Neural cell (in vitro differentiated cells): ENCODE results near the gene BMP7. TPM values are rescaled to one million over a fixed set of nuclear protein-coding genes. Genes with fewer than 3 reads are reported as not detected.

Experiments used
- H2AFZ ChIP-seq: fragments of 200-600, 300-800 bp; sonication (generic), shearing (Covaris generic); 2 replicates; pipeline ENCODE4 v1.6.0; 2014; ENCODE audit warnings: low read depth, mild to moderate bottlenecking, antibody characterized with exemption, low read length, moderate library complexity
- H3F3A ChIP-seq: fragments of 200-600 bp; shearing (Covaris generic); 2 replicates; pipeline ENCODE4 v1.6.1; 2016; ENCODE audit warnings: mild to moderate bottlenecking, moderate library complexity, mixed read lengths, antibody characterized with exemption, low read length; ENCODE audit not compliant: insufficient read depth, poor library complexity, severe bottlenecking
- H3K27ac ChIP-seq: fragments of 200-600, 300-800 bp; sonication (generic), shearing (Covaris generic); 2 replicates; pipeline ENCODE4 v1.5.1; 2014; ENCODE audit warnings: mild to moderate bottlenecking, low read length, moderate library complexity
- H3K27me3 ChIP-seq: fragments of 300-800, 200-600 bp; sonication (generic), shearing (Covaris generic); 2 replicates; pipeline ENCODE4 v1.6.0; 2014; ENCODE audit warnings: mild to moderate bottlenecking, low read depth, low read length, moderate library complexity; ENCODE audit not compliant: insufficient read depth
- H3K36me3 ChIP-seq: fragments of 300-800, 200-600 bp; sonication (generic), shearing (Covaris generic); 2 replicates; pipeline ENCODE4 v1.5.1; 2014; ENCODE audit warnings: mild to moderate bottlenecking, antibody characterized with exemption, low read length, moderate library complexity; ENCODE audit not compliant: insufficient read depth
- H3K4me2 ChIP-seq: fragments of 300-800, 200-600 bp; sonication (generic), shearing (Covaris generic); 2 replicates; pipeline ENCODE4 v1.6.0; 2014; ENCODE audit warnings: mild to moderate bottlenecking, low read length
- H3K4me3 ChIP-seq: fragments of 300-800, 200-600 bp; sonication (generic), shearing (Covaris generic); 2 replicates; pipeline ENCODE4 v1.5.1; 2014; ENCODE audit warnings: mild to moderate bottlenecking, low read length, moderate library complexity
- H3K79me2 ChIP-seq: fragments of 200-600 bp; shearing (Covaris generic); replicated peaks from 2 replicates; pipeline ENCODE4 v1.6.0; 2014; ENCODE audit warnings: mild to moderate bottlenecking, low read length, moderate library complexity; ENCODE audit not compliant: insufficient read depth
- H3K9ac ChIP-seq: fragments of 300-800, 200-600 bp; sonication (generic), shearing (Covaris generic); 2 replicates; pipeline ENCODE4 v1.6.1; 2016; ENCODE audit warnings: mild to moderate bottlenecking, low read length, mixed read lengths
- H3K9me2 ChIP-seq: fragments of 200-600 bp; shearing (Covaris generic); 2 replicates; pipeline ENCODE4 v1.6.1; 2016; ENCODE audit warnings: mild to moderate bottlenecking, low read length, mixed read lengths; ENCODE audit not compliant: insufficient read depth
- H3K9me3 ChIP-seq: fragments of 200-600, 300-800 bp; sonication (generic), shearing (Covaris generic); 2 replicates; pipeline ENCODE4 v1.6.1; 2016; ENCODE audit warnings: mild to moderate bottlenecking, mixed run types, low read length, moderate library complexity, mixed read lengths
- H4K20me1 ChIP-seq: fragments of 200-600 bp; shearing (Covaris generic); 2 replicates; pipeline ENCODE4 v1.6.1; 2016; ENCODE audit warnings: mild to moderate bottlenecking, mixed run types; ENCODE audit not compliant: insufficient read depth
- EP300 ChIP-seq: fragments of 450-650 bp; conservative IDR thresholded peaks from 2 replicates; pipeline ENCODE4 v1.6.1; 2014; ENCODE audit warnings: antibody characterized with exemption, mild to moderate bottlenecking, moderate library complexity; ENCODE audit not compliant: poor library complexity, severe bottlenecking
- EZH2 ChIP-seq: fragments of 200-600, 300-800 bp; shearing (Covaris generic), sonication (generic); IDR thresholded peaks from 2 replicates; pipeline ENCODE4 v1.6.1; 2014; ENCODE audit warnings: antibody characterized with exemption, low read length, borderline replicate concordance, mild to moderate bottlenecking; ENCODE audit not compliant: insufficient read depth, poor library complexity, severe bottlenecking
- MXI1 ChIP-seq: fragments of 450-650 bp; conservative IDR thresholded peaks from 2 replicates; pipeline ENCODE4 v1.6.1; 2014; ENCODE audit warnings: antibody characterized with exemption, mild to moderate bottlenecking; ENCODE audit not compliant: poor library complexity, severe bottlenecking
- POLR2AphosphoS5 ChIP-seq: IDR thresholded peaks from 2 replicates; pipeline ENCODE4 v1.6.1; 2012
- RAD21 ChIP-seq: fragments of 450-650 bp; conservative IDR thresholded peaks from 2 replicates; pipeline ENCODE4 v1.6.1; 2014; ENCODE audit warnings: antibody characterized with exemption, mild to moderate bottlenecking, moderate library complexity
- REST ChIP-seq: IDR thresholded peaks from 2 replicates; pipeline ENCODE4 v1.6.1; 2012; ENCODE audit warnings: borderline replicate concordance
- SMC3 ChIP-seq: fragments of 450-650 bp; conservative IDR thresholded peaks from 2 replicates; pipeline ENCODE4 v1.6.1; 2014; ENCODE audit warnings: antibody characterized with exemption, mild to moderate bottlenecking, moderate library complexity; ENCODE audit not compliant: poor library complexity
- TAF1 ChIP-seq: IDR thresholded peaks from 2 replicates; pipeline ENCODE4 v1.6.1; 2012; ENCODE audit warnings: low read depth
- polyA plus RNA-seq: library from polyadenylated mRNA; depleted of rRNA; stranded (reverse); fragments of >200 nt; gene quantifications from 2 replicates; pipeline ENCODE4 v1.2.3, GENCODE V29; 2014
- TF ChIP-seq, protein P1 (sequence below): fragments of 450-650 bp; IDR thresholded peaks from 2 replicates; pipeline ENCODE4 v1.5.1; 2014; ENCODE audit warnings: antibody characterized with exemption, mild to moderate bottlenecking, moderate library complexity; ENCODE audit not compliant: poor library complexity, severe bottlenecking

BMP7 gene
- polyA plus RNA-seq, 1 donor from 2014 or later: 3.6 TPM

DNA sequence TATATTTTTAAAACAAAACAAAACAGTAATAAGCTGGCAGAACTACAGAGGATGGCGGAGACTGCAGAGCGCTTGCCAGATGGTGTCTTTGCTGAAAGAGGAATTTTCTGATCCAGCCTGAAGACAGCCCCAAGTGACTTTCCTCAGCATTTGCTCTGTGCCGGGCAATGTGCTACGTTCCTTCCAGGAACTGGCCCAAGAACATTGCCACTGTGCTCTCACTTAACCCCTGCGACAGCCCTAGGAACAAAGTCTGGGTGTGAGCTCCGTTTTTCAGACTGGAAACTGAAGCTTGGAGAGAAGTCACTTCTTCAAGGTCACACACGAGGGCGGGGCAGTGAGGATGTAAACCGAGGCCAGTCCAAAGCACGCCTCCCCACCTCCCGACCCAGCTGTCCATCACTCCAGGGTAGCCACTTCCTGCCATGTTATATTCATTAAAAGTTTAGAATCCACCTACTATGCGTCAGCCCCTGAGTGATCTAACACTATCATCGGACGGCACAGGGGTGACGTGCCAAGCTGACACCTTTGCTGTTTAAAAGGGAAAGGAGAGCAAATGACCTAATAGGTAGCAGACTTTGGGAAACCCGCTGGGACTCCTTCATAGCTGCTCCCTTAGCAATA, 22.3 kb upstream of the BMP7 start:
- no peaks in the 10 kb centered on the region for H3K9me3 ChIP-seq
- H3K36me3 ChIP-seq: no peaks in the 10 kb centered on the region
- no peaks in the 10 kb centered on the region for H3K9me2 ChIP-seq
- no peak overlapping the region for H3K4me3 ChIP-seq
- H3K27me3 ChIP-seq: peaks cover 6% of the 10 kb centered on the region
- H3F3A ChIP-seq: no peaks in the 10 kb centered on the region
- H3K27ac ChIP-seq: no peak overlapping the region
- no peaks in the 10 kb centered on the region for H4K20me1 ChIP-seq
- TF ChIP-seq EZH2: no peak
- no peak for TF ChIP-seq EP300
- TF ChIP-seq RAD21: no peak
- TF ChIP-seq, protein P1, sequence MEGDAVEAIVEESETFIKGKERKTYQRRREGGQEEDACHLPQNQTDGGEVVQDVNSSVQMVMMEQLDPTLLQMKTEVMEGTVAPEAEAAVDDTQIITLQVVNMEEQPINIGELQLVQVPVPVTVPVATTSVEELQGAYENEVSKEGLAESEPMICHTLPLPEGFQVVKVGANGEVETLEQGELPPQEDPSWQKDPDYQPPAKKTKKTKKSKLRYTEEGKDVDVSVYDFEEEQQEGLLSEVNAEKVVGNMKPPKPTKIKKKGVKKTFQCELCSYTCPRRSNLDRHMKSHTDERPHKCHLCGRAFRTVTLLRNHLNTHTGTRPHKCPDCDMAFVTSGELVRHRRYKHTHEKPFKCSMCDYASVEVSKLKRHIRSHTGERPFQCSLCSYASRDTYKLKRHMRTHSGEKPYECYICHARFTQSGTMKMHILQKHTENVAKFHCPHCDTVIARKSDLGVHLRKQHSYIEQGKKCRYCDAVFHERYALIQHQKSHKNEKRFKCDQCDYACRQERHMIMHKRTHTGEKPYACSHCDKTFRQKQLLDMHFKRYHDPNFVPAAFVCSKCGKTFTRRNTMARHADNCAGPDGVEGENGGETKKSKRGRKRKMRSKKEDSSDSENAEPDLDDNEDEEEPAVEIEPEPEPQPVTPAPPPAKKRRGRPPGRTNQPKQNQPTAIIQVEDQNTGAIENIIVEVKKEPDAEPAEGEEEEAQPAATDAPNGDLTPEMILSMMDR: no peak
- TF ChIP-seq REST: no peak
- no peak for TF ChIP-seq TAF1
- no peak for TF ChIP-seq MXI1
- no peak for TF ChIP-seq SMC3
- TF ChIP-seq POLR2AphosphoS5: no peak
- H3K9ac ChIP-seq: no peak overlapping the region
- no peak overlapping the region for H3K4me2 ChIP-seq
- H3K79me2 ChIP-seq: no peaks in the 10 kb centered on the region
- no peak overlapping the region for H2AFZ ChIP-seq

DNA sequence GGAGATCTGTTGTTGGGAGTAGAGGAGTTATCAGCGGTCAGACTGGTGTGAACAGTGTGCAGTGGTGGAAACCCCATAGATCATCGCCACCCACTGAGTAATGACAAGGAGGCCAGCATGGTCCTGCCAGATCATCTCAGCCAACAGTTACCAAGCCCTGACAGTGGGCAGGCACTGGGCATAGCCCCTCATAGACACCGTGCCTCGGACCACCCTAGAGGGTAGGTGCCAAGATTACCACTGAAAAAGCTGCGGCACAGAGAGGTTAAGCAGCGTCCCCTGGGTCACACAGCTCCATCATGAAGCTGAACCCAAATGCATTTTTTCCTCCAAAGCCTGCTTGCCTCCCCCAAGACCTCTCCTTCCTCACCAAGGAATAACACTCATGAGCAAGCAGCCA, 21.5 kb upstream of the BMP7 start:
- TF ChIP-seq POLR2AphosphoS5: no peak
- TF ChIP-seq REST: no peak
- TF ChIP-seq SMC3: no peak
- no peak for TF ChIP-seq MXI1
- TF ChIP-seq EZH2: no peak
- no peak for TF ChIP-seq RAD21
- TF ChIP-seq TAF1: no peak
- peaks cover 6% of the 10 kb centered on the region for H3K27me3 ChIP-seq
- H4K20me1 ChIP-seq: no peaks in the 10 kb centered on the region
- H3K9ac ChIP-seq: no peak overlapping the region
- no peaks in the 10 kb centered on the region for H3K9me3 ChIP-seq
- no peak overlapping the region for H2AFZ ChIP-seq
- H3F3A ChIP-seq: no peaks in the 10 kb centered on the region
- no peak overlapping the region for H3K4me3 ChIP-seq
- H3K27ac ChIP-seq: no peak overlapping the region
- H3K9me2 ChIP-seq: no peaks in the 10 kb centered on the region
- no peaks in the 10 kb centered on the region for H3K79me2 ChIP-seq
- no peak overlapping the region for H3K4me2 ChIP-seq
- no peaks in the 10 kb centered on the region for H3K36me3 ChIP-seq
